GM10266 (cell line): Measurements from ENCODE around the gene FAM120A.

ENCODE experiments used
- DNase-seq: peaks from one replicate; pipeline ENCODE4 v3.0.0; 2012; ENCODE audit errors: extremely low spot score
- TF ChIP-seq, protein P1 (sequence below): IDR thresholded peaks from 2 replicates; pipeline ENCODE4 v1.5.1; 2012; ENCODE audit warnings: mild to moderate bottlenecking, low read depth; ENCODE audit not compliant: control insufficient read depth, insufficient read depth; ENCODE audit errors: missing control alignments

FAM120A gene

DNA sequence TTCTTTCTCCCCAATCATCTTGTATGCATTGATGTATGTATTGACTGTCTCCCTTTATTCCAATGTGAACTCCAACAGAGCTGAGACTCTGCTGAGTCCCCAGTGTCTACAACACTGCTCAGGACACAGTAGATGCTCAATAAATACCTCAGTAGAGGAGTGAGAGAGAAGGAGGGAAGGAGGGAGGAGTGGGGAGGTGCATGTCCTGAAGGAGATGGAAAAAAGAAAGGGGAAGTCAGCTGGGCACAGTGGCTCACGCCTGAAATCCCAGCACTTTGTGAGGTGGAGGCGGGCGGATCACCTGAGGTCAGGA lies 122.0 kb downstream of the FAM120A start:
- no peak for DNase-seq
- TF ChIP-seq, protein P1, sequence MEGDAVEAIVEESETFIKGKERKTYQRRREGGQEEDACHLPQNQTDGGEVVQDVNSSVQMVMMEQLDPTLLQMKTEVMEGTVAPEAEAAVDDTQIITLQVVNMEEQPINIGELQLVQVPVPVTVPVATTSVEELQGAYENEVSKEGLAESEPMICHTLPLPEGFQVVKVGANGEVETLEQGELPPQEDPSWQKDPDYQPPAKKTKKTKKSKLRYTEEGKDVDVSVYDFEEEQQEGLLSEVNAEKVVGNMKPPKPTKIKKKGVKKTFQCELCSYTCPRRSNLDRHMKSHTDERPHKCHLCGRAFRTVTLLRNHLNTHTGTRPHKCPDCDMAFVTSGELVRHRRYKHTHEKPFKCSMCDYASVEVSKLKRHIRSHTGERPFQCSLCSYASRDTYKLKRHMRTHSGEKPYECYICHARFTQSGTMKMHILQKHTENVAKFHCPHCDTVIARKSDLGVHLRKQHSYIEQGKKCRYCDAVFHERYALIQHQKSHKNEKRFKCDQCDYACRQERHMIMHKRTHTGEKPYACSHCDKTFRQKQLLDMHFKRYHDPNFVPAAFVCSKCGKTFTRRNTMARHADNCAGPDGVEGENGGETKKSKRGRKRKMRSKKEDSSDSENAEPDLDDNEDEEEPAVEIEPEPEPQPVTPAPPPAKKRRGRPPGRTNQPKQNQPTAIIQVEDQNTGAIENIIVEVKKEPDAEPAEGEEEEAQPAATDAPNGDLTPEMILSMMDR, result no peak

DNA sequence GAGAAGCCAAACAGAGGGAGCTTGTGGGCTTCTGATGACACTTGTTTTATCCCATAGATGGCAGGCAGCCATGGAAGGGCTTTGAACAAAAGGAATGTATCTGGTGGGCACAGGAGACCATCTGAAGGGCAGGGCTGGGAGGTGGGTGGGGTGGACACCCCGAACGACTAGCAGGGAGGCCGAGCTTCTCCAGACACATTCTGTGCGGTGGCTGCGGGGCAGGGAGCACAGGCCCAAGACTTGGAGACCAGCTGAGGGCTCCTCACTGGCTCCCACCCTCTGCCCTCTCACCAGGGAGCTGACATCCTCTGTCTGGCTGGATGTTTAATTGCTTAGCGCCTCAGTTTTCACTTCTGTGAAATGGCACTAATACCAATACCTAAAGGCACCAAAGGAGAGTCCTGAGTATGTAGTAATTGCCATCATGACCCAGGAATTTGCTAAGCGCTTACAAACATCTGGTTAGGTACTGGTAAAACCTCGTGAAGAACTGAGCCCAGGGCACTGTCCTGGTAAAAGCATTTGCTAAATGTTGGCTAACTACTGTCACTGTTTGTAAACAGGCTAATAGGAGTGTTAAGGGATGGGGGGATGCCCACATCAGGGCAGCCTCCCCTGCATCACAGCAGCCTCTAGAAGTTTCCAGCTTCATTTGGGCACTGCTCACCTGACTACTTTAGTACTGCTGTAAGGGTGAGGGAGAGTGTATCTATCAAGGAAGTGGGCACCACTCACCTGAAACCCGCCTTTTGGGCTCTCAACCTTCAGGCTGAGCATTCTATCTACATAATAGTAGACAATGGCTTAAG lies 122.8 kb downstream of the FAM120A start:
- DNase-seq, result no peak
- TF ChIP-seq, protein P1, result no peak

DNA sequence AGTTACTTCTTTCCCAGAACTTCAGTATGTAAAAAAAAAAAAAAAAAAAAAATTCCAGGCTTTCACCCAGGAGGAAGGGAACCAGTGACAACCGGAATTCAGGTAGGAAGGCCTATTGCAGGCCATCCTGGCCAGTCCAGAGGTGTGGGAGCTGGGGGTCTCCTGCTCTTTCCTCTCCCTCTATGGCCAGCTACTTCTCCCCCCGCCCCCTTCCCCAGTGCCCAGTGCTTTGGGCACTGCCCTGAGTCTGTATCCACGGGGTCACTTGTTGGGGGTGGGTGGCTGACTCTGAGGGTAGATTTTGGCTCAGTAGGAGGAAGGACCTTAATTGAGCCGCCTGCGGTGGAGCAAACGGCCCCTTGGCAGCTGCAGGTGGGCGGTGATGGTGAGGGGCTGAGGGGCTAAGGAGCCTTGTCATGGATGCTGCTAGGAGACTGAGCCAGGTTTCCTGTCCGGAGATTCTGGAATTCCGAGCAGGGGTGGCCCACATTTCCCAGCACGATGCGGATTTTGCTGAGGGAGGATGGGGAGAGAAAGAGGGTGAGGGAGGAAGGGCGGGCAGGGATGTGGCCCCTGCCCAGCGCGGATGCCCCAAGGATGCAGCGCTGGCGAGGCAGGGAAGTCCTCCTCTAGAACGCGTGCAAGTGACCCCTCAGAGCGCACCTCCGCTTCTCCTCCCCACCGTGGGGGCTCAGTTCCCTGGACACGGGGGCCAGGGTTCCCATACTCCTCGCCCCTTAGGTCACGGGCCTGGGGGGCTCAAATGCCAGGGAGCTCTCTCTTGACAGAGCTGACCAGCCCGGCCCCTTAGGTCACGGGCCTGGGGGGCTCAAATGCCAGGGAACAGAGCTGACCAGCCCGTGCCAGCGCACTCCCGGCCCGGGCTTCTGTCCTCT lies 123.7 kb downstream of the FAM120A start:
- DNase-seq, result no peak
- TF ChIP-seq, protein P1, result no peak

DNA sequence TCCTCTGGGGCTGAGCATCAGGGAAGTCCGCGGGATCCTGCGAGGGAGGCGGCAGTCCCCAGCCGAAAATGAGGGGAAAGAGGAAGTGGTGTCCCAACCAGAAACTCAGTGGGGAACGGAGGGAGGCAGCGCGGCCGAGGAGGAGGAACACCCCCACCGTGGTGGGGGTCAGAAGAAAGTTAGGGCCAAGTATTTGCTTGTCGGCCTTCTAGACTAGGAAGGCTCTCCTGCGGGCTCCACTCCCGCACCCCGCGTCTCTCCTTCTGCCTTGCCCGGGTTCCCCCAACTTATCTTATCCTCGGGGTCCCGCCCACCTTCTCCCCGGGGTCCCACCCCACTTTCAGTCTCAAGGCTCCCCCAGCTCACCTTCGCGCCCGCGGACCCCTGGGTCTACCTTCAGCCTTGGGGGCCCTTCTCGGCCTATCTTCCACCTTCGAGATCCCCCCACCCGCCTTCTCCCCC lies 124.3 kb downstream of the FAM120A start:
- TF ChIP-seq, protein P1, result no peak
- DNase-seq, result peak; percentile 81

DNA sequence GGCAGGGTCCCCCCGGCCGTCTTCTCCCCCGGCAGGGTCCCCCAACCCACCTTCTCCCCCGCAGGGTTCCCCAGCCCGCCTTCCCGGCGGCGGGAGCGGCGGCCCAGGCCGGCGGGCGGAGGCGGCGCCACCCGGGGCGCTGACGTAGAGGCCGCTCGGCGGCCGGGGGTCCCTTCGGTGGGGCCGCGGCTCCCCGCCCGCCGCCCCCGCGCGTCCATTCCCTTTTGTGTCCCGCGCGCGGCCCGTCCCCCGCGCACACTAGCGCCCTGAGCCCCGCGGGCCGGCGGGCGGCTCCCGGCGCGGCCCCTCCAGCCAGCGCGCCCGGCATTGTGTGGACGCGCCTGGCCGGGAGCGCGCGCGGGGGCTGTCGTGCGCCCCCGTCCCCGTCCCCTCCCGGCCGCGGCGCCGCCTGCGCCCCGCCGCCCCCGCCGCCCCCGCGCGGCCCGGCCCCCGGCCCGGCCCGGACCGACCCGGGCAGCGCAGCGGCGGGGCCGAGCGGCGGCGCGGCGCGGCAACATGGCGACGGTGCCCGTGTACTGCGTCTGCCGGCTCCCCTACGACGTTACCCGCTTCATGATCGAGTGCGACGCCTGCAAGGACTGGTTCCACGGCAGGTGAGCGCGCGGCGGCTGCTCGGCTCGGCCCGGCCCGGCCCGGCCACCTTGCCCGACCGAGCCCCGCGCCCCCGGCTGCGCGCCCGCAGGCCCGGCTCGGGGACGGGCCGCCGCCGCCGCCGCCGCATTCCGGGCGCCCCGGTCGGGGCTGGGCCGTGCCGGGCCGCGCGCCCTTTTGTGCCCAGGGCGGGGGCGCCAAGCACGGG lies 125.0 kb downstream of the FAM120A start, which contains the start of gene PHF2:
Gene PHF2 (plus strand): TSS at position 327 of the 820 bp plus-strand sequence. CDS start 190 bp downstream, at position 517.
- TF ChIP-seq, protein P1, result no peak
- peak; percentile 82 for DNase-seq

DNA sequence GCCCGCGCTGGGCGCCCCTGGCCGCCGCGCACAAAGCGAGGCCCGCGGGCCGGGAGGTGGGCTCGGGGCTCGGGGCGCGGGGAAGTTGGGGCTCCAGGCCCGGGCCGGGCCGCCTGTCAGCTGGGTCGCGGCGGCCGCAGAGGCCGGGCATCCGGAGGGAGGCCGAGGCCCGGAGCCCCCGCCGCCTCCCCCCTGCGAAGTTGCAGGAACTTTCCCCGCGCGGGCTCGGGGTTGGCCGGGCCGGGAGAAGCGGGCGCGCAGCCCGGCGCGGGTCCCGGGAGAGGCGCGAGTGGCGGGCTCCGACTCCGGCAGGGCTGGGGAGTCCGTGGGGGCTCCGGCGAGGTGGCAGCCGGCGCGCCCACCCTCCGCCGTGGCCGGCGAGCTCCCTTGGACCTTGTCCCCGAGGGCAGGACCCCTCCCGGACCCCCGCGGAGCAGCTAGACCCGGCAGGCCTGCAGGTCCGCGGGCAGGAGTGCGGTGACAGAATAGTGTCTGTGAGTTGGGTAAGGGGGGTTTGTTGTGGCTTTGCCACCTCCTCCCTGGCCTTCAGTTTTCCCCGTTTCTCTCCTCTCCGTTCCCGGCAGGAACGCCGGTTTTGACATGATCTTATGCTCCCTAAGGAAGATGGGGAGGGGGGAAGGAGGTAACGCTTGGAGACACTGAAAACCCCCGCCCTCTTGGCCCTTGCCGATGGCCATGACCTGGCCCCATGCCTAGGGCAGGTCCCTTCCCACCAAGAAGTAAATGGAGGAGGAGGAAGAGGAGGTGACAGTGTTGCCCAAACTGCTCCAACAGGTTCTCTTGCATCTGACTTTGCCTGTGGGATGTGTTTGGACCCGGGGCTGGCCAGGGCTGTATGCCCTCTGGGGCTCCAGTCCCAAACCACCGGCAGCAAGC lies 125.8 kb downstream of the FAM120A start:
- peak; percentile 68 for DNase-seq
- TF ChIP-seq, protein P1, result no peak
